Gastroesophageal sphincter (tissue), 4 donors: ENCODE measurements around the gene SCAMP5. TPM values are rescaled to one million over a fixed set of nuclear protein-coding genes. Genes with fewer than 3 reads are reported as not detected.

Experiments used
- ATAC-seq: fragments of 150-250 bp; one replicate; pipeline ENCODE4 v1.9.1; 2016; ENCODE audit warnings: mild to moderate bottlenecking, moderate library complexity
- H3K27ac ChIP-seq, 4 donors: fragments of 200-600 bp; sonication (generic) in 3 of 4; 1 replicate in 3 of 4; 2 replicates in 1 of 4; pipeline ENCODE4 v1.5.1; 2016 to 2019
- H3K27me3 ChIP-seq: fragments of 200-600 bp; sonication (generic); one replicate; pipeline ENCODE4 v1.5.1; 2019
- H3K36me3 ChIP-seq, 2 donors: fragments of 200-600 bp; sonication (generic); one replicate each; pipeline ENCODE4 v1.5.1; 2019; ENCODE audit warnings: control low read depth in 1 of 2
- H3K4me1 ChIP-seq, 3 donors: fragments of 200-600 bp; sonication (generic); 1 replicate in 2 of 3; 2 replicates in 1 of 3; pipeline ENCODE4 v1.5.1; 2016 to 2019; ENCODE audit warnings: control low read depth in 2 of 3
- H3K4me3 ChIP-seq, 2 donors: fragments of 200-600 bp; sonication (generic); one replicate each; pipeline ENCODE4 v1.5.1; 2019; ENCODE audit warnings: mild to moderate bottlenecking in 1 of 2, moderate library complexity in 1 of 2
- H3K9me3 ChIP-seq, 3 donors: fragments of 200-600 bp; sonication (generic); one replicate each; pipeline ENCODE4 v1.5.1; 2017 to 2019; ENCODE audit warnings: control low read depth in 2 of 3
- EP300 ChIP-seq: sonication (generic); formaldehyde crosslinking; IDR thresholded peaks from one replicate; pipeline ENCODE4 v1.6.1; 2017; ENCODE audit warnings: antibody characterized with exemption, mild to moderate bottlenecking
- POLR2A ChIP-seq, 2 donors: fragments of 450-650 bp; IDR thresholded peaks; one replicate each; pipeline ENCODE4 v1.6.1; 2017; ENCODE audit warnings: antibody characterized with exemption in 2 of 2, mild to moderate bottlenecking in 2 of 2, moderate library complexity in 1 of 2
- WGBS, 2 donors: methylation state at CpG; one replicate each; pipeline ENCODE4 v1.1.5; 2018; ENCODE audit warnings: low coverage in 1 of 2; 5-methylcytosine and 5-hydroxymethylcytosine counted together
- small RNA-seq, 4 donors: library from RNA; depleted of rRNA; stranded (forward); fragments of <200 nt; gene quantifications; one replicate each; pipeline ENCODE3, GENCODE V24; 2016
- total RNA-seq, 4 donors: library from RNA; depleted of rRNA; stranded (reverse); fragments of >200 nt; gene quantifications; one replicate each; pipeline ENCODE4 v1.1.0, GENCODE V29; 2016
- TF ChIP-seq, protein P1 (sequence below), 4 experiments: fragments of 200-600 bp in 2 of 4; fragments of 450-650 bp in 2 of 4; sonication (generic) in 1 of 4; IDR thresholded peaks; one replicate each; pipeline ENCODE4 v1.5.1; 2017 to 2019; ENCODE audit warnings: antibody characterized with exemption in 4 of 4, mild to moderate bottlenecking in 2 of 4, moderate library complexity in 2 of 4

The SCAMP5 gene
- total RNA-seq, 4 donors from 2014 or later: 2.2 to 10.1 (median 5.6) TPM

DNA sequence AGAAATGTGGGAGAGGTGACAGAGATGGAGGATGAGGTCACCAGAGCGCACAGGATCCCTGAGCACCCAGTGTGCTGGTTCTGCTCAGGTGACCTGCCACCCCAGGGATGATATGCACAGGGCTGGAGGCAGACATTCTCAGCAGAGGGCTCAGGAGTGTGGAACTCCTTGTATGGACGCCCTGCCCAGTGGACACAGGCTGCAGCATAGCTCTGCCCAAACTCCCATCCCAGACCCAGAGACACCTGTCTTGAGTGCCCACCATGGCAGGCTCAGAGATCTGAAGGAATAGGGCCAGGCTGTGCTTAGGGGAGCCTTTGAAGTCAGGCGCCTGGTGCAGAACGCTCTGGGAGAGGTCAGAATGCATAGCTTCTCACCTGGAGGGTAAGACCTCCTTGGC lies 75.3 kb downstream of the SCAMP5 start:
- no peaks in the 10 kb centered on the region for H3K36me3 ChIP-seq
- TF ChIP-seq POLR2A (IDR thresholded peaks at IDR 0.05) (no peak), EP300 (no peak)
- TF ChIP-seq, protein P1, sequence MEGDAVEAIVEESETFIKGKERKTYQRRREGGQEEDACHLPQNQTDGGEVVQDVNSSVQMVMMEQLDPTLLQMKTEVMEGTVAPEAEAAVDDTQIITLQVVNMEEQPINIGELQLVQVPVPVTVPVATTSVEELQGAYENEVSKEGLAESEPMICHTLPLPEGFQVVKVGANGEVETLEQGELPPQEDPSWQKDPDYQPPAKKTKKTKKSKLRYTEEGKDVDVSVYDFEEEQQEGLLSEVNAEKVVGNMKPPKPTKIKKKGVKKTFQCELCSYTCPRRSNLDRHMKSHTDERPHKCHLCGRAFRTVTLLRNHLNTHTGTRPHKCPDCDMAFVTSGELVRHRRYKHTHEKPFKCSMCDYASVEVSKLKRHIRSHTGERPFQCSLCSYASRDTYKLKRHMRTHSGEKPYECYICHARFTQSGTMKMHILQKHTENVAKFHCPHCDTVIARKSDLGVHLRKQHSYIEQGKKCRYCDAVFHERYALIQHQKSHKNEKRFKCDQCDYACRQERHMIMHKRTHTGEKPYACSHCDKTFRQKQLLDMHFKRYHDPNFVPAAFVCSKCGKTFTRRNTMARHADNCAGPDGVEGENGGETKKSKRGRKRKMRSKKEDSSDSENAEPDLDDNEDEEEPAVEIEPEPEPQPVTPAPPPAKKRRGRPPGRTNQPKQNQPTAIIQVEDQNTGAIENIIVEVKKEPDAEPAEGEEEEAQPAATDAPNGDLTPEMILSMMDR (IDR thresholded peaks at IDR 0.05): no peak
- peaks cover 0 to 20% (median 0%) of the 10 kb centered on the region in 3 donors for H3K9me3 ChIP-seq
- ATAC-seq: no peak
- H3K4me3 ChIP-seq: no peak overlapping the region
- H3K27me3 ChIP-seq: no peaks in the 10 kb centered on the region
- no peaks in the 10 kb centered on the region for H3K4me1 ChIP-seq
- H3K27ac ChIP-seq: no peak overlapping the region
- WGBS, 2 donors: no CpG with 5 or more reads among the region's 4 CpGs

Small RNAs within 50 kb of the gene (small RNA-seq; reads per million reads assigned to genes)
- gene AC015720.1 (0 reads per million in 4 donors), gene RF00019 (0 reads per million in 4 donors)

Other genes with a start within 250 kb of the SCAMP5 start
- not detected for gene CYP1A2, start 246.7 kb upstream of the SCAMP5 start, total RNA-seq
- 10 to 100 TPM in 3 of 4 donors, 1 to 10 TPM in 1; 8.4 to 23.1 (median 18.2) TPM for gene CSK, start 213.5 kb upstream of the SCAMP5 start, total RNA-seq
- gene LMAN1L, start 182.7 kb upstream of the SCAMP5 start, total RNA-seq: under 1 TPM in 1 of 4 donors, not detected in 3; 0.27 TPM
- gene CPLX3, start 168.9 kb upstream of the SCAMP5 start, total RNA-seq: not detected
- 10 to 100 TPM; 26.4 to 51.8 (median 32.7) TPM for gene ULK3, start 152.4 kb upstream of the SCAMP5 start, total RNA-seq
- 100 to 1,000 TPM in 1 of 4 donors, 10 to 100 TPM in 3; 45.6 to 111 (median 72.1) TPM for gene SCAMP2, start 122.2 kb upstream of the SCAMP5 start, total RNA-seq
- gene MPI, start 105.5 kb upstream of the SCAMP5 start, total RNA-seq: 10 to 100 TPM; 36.5 to 58.8 (median 42.5) TPM
- gene FAM219B, start 88.7 kb upstream of the SCAMP5 start, total RNA-seq: 10 to 100 TPM; 85.0 to 93.4 (median 88.8) TPM
- 100 to 1,000 TPM in 2 of 4 donors, 10 to 100 TPM in 2; 57.9 to 105 (median 94.5) TPM for gene COX5A, start 57.5 kb upstream of the SCAMP5 start, total RNA-seq
- gene RPP25, start 38.8 kb upstream of the SCAMP5 start, total RNA-seq: 1 to 10 TPM; 1.6 to 8.0 (median 6.7) TPM
- gene PPCDC, start 28.0 kb downstream of the SCAMP5 start, total RNA-seq: 10 to 100 TPM in 3 of 4 donors, 1 to 10 TPM in 1; 7.8 to 14.2 (median 12.9) TPM
- gene C15orf39, start 206.3 kb downstream of the SCAMP5 start, total RNA-seq: 10 to 100 TPM in 3 of 4 donors, 1 to 10 TPM in 1; 7.3 to 13.2 (median 11.5) TPM